ENCODE results near the gene TSSK2. TPM values are rescaled to one million over a fixed set of nuclear protein-coding genes. Genes with fewer than 3 reads are reported as not detected.
A peak's percentile ranks its signal among the peaks of the same experiment; 100 is the strongest.

TSSK2 gene
- total and polyA plus RNA-seq, 2 experiments from 2014 or later = not detected

- no peak overlapping the region for H3K27ac ChIP-seq
- no peaks in the 10 kb centered on the region for H3K4me1 ChIP-seq (ENCODE audit: low read depth)
- TF ChIP-seq CTCF (IDR thresholded peaks at IDR 0.05; ENCODE audit: low read depth, low read length) = no peak
- H3K9me3 ChIP-seq (ENCODE audit: low read depth) = no peaks in the 10 kb centered on the region
- H3K4me3 ChIP-seq = no peak overlapping the region
- H3K27me3 ChIP-seq = no peaks in the 10 kb centered on the region
- H3K36me3 ChIP-seq = no peaks in the 10 kb centered on the region
- no peak for DNase-seq (ENCODE audit: low read depth in 1 of 2, low spot score in 1 of 2)
These were observed 20.0 kb upstream of the TSSK2 start for GRCh38 chr22:19111140-19111539.

GRCh38 chr22:19111584-19111983, 19.5 kb upstream of the TSSK2 start:
- no peaks in the 10 kb centered on the region for H3K27me3 ChIP-seq
- no peaks in the 10 kb centered on the region for H3K4me1 ChIP-seq (ENCODE audit: low read depth)
- no peaks in the 10 kb centered on the region for H3K9me3 ChIP-seq (ENCODE audit: low read depth)
- no peak for DNase-seq (ENCODE audit: low read depth in 1 of 2, low spot score in 1 of 2)
- H3K36me3 ChIP-seq = no peaks in the 10 kb centered on the region
- TF ChIP-seq CTCF (IDR thresholded peaks at IDR 0.05; ENCODE audit: low read depth, low read length) = no peak
- no peak overlapping the region for H3K4me3 ChIP-seq
- no peak overlapping the region for H3K27ac ChIP-seq

- H3K27me3 ChIP-seq = no peaks in the 10 kb centered on the region
- no peaks in the 10 kb centered on the region for H3K4me1 ChIP-seq (ENCODE audit: low read depth)
- no peak for DNase-seq (ENCODE audit: low read depth in 1 of 2, low spot score in 1 of 2)
- no peak overlapping the region for H3K4me3 ChIP-seq
- H3K27ac ChIP-seq = no peak overlapping the region
- H3K36me3 ChIP-seq = no peaks in the 10 kb centered on the region
- no peak for TF ChIP-seq CTCF (IDR thresholded peaks at IDR 0.05; ENCODE audit: low read depth, low read length)
- no peaks in the 10 kb centered on the region for H3K9me3 ChIP-seq (ENCODE audit: low read depth)
These were observed 17.7 kb upstream of the TSSK2 start for GRCh38 chr22:19113429-19113828.

- Histone ChIP-seq H3K27ac (no peak overlapping the region), H3K27me3 (no peaks in the 10 kb centered on the region), H3K4me3 (no peak overlapping the region), H3K9me3 (ENCODE audit: low read depth) (no peaks in the 10 kb centered on the region), H3K4me1 (ENCODE audit: low read depth) (no peaks in the 10 kb centered on the region), H3K36me3 (no peaks in the 10 kb centered on the region)
- no peak for DNase-seq (ENCODE audit: low read depth in 1 of 2, low spot score in 1 of 2)
- TF ChIP-seq CTCF (IDR thresholded peaks at IDR 0.05; ENCODE audit: low read depth, low read length) = no peak
These were observed 16.0 kb upstream of the TSSK2 start for GRCh38 chr22:19114984-19115552.

- no peak for TF ChIP-seq CTCF (IDR thresholded peaks at IDR 0.05; ENCODE audit: low read depth, low read length)
- DNase-seq (ENCODE audit: low read depth in 1 of 2, low spot score in 1 of 2) = peak in 1 of 2 donors; percentile 25
These were observed 15.5 kb upstream of the TSSK2 start for GRCh38 chr22:19115628-19116027.

More at GRCh38 chr22:19115628-19116027, 15.5 kb upstream of the TSSK2 start:
- Histone ChIP-seq H3K9me3 (ENCODE audit: low read depth) (no peaks in the 10 kb centered on the region), H3K4me1 (ENCODE audit: low read depth) (peaks cover under 1% of the 10 kb centered on the region), H3K27ac (no peak overlapping the region), H3K27me3 (no peaks in the 10 kb centered on the region), H3K36me3 (no peaks in the 10 kb centered on the region), H3K4me3 (no peak overlapping the region)
